GM23248 (cell line): ENCODE measurements around the gene PXMP2. TPM values are rescaled to one million over a fixed set of nuclear protein-coding genes. Genes with fewer than 3 reads are reported as not detected.

ENCODE experiments used
- DNase-seq: peaks from one replicate; pipeline ENCODE4 v3.0.0-alpha.2; 2015
- H2AFZ ChIP-seq: fragments of 200-600 bp; sonication (generic); 2 replicates; pipeline ENCODE4 v1.6.1; 2016; ENCODE audit warnings: antibody characterized with exemption
- H3F3A ChIP-seq: fragments of 200-600 bp; sonication (generic); 2 replicates; pipeline ENCODE4 v1.6.1; 2016; ENCODE audit warnings: mild to moderate bottlenecking, antibody characterized with exemption, mixed run types; ENCODE audit not compliant: insufficient read depth
- H3K27ac ChIP-seq: fragments of 200-600 bp; sonication (generic); 2 replicates; pipeline ENCODE4 v1.5.1; 2016; ENCODE audit warnings: mild to moderate bottlenecking
- H3K27me3 ChIP-seq: fragments of 200-600 bp; sonication (generic); replicated peaks from 2 replicates; pipeline ENCODE4 v1.6.1; 2016; ENCODE audit warnings: mild to moderate bottlenecking; ENCODE audit not compliant: insufficient read depth
- H3K36me3 ChIP-seq: fragments of 200-600 bp; sonication (generic); 2 replicates; pipeline ENCODE4 v1.6.1; 2016; ENCODE audit warnings: low read depth, mild to moderate bottlenecking
- H3K4me1 ChIP-seq: fragments of 200-600 bp; sonication (generic); 2 replicates; pipeline ENCODE4 v1.6.1; 2016; ENCODE audit warnings: mild to moderate bottlenecking; ENCODE audit not compliant: insufficient read depth
- H3K4me2 ChIP-seq: fragments of 200-600 bp; sonication (generic); one replicate; pipeline ENCODE4 v1.6.1; 2016; ENCODE audit warnings: mild to moderate bottlenecking; ENCODE audit not compliant: unreplicated experiment
- H3K4me3 ChIP-seq: fragments of 200-600 bp; sonication (generic); 2 replicates; pipeline ENCODE4 v1.5.1; 2016; ENCODE audit warnings: mild to moderate bottlenecking
- H3K79me2 ChIP-seq: fragments of 200-600 bp; sonication (generic); 2 replicates; pipeline ENCODE4 v1.6.1; 2016; ENCODE audit warnings: mild to moderate bottlenecking; ENCODE audit not compliant: insufficient read depth
- H3K9ac ChIP-seq: fragments of 200-600 bp; sonication (generic); 2 replicates; pipeline ENCODE4 v1.6.1; 2016; ENCODE audit warnings: mild to moderate bottlenecking
- H3K9me2 ChIP-seq: fragments of 200-600 bp; sonication (generic); 2 replicates; pipeline ENCODE4 v1.6.1; 2016; ENCODE audit warnings: mixed run types, mild to moderate bottlenecking, moderate library complexity; ENCODE audit not compliant: insufficient read depth
- H3K9me3 ChIP-seq: fragments of 200-600 bp; sonication (generic); one replicate; pipeline ENCODE4 v1.6.1; 2017; ENCODE audit warnings: low read depth
- H4K20me1 ChIP-seq: fragments of 200-600 bp; sonication (generic); 2 replicates; pipeline ENCODE4 v1.6.0; 2016; ENCODE audit not compliant: insufficient read depth
- EZH2 ChIP-seq: fragments of 200-600 bp; sonication (generic); IDR thresholded peaks from 2 replicates; pipeline ENCODE4 v1.6.1; 2018; ENCODE audit warnings: antibody characterized with exemption, mild to moderate bottlenecking; ENCODE audit not compliant: insufficient read depth, poor library complexity, severe bottlenecking
- EZH2phosphoT487 ChIP-seq: fragments of 200-600 bp; sonication (generic); IDR thresholded peaks from 2 replicates; pipeline ENCODE4 v1.6.1; 2018; ENCODE audit warnings: antibody characterized with exemption, moderate library complexity, mild to moderate bottlenecking, low read depth; ENCODE audit not compliant: insufficient read depth
- WGBS, 2 experiments: methylation state at CpG; one replicate each; pipeline ENCODE4 v1.1.6; 2015 to 2017; ENCODE audit warnings: low lambda C conversion rate in 2 of 2, low coverage in 1 of 2; ENCODE audit errors: missing lambda C conversion rate in 2 of 2; 5-methylcytosine and 5-hydroxymethylcytosine counted together
- in situ Hi-C: fragments of 300-500 bp; cut with MboI; formaldehyde crosslinking; loops from 2 replicates; pipeline ENCODE4 v1.15.0; 2020
- polyA plus RNA-seq: library from polyadenylated mRNA; unstranded; fragments of >200 nt; fragmentation: Nextera tagmentation; extraction: Ambion mirVana; gene quantifications from 2 replicates; pipeline ENCODE4 v1.2.1, GENCODE V29; 2016
- total RNA-seq: library from RNA; depleted of rRNA; stranded (reverse); fragments of >200 nt; shearing (Covaris generic); gene quantifications from 2 replicates; pipeline ENCODE4 v1.2.3, GENCODE V29; 2014

PXMP2 gene
- total and polyA plus RNA-seq, 2 experiments from 2014 or later, result 28.5 to 37.2 TPM

DNA sequence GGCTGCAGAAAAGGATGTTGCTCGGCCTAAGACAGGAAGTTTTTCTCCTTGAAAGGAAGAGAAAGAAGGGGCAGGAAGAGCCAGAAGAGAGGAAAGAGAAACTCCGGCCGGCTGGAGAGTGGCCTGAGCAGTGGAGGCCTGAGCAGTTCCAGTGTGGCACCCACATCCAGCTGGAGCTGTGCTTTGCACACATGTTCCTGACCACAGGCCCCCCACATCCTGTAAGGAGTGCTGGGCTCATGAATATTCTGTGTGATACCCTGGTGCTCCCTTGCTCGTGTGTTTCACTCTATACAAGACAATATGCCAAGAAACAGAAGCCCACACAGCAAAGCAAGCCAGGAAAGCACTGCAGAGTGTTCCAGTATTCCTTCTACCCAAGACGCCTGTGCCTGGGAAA is 27.3 kb upstream of the PXMP2 start:
- H3K9me2 ChIP-seq, result no peaks in the 10 kb centered on the region
- H3K27me3 ChIP-seq, result no peaks in the 10 kb centered on the region
- in situ Hi-C loops, result no loop called here
- H3K4me2 ChIP-seq, result no peak overlapping the region
- no peaks in the 10 kb centered on the region for H3F3A ChIP-seq
- H3K27ac ChIP-seq, result no peak overlapping the region
- H3K9me3 ChIP-seq, result no peaks in the 10 kb centered on the region
- no peaks in the 10 kb centered on the region for H4K20me1 ChIP-seq
- no peak for DNase-seq
- TF ChIP-seq EZH2, result no peak
- no peak for TF ChIP-seq EZH2phosphoT487
- H2AFZ ChIP-seq, result no peak overlapping the region
- no peak overlapping the region for H3K9ac ChIP-seq
- H3K4me3 ChIP-seq, result no peak overlapping the region
- peaks cover 5% of the 10 kb centered on the region for H3K36me3 ChIP-seq
- WGBS, 2 experiments, result 94 to 95% methylated on average over 5 of the region's 5 CpGs
- H3K79me2 ChIP-seq, result no peaks in the 10 kb centered on the region
- no peaks in the 10 kb centered on the region for H3K4me1 ChIP-seq

DNA sequence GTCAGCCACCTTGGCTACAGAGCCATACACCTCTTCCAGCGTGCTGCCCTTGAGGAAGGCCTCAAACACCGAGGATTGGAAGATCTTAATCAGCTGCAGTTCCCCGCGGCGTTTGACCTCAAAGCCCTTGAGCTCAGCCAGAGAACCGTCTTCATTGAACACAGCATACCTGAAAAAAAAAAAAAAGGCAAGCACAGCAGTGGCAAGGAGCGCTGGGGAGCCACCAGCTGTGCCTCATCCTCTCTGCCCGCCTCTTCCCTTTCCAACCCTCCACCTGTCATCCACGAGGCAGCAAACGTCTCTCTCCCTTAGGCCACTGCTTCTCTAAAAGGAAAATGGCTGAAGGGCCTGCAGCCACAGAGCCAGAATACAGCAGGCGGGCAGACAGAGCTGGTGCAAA is 26.4 kb upstream of the PXMP2 start:
- no peaks in the 10 kb centered on the region for H4K20me1 ChIP-seq
- no peak overlapping the region for H3K27ac ChIP-seq
- H3K9ac ChIP-seq, result no peak overlapping the region
- no peaks in the 10 kb centered on the region for H3K79me2 ChIP-seq
- in situ Hi-C loops, result no loop called here
- no peak overlapping the region for H3K4me3 ChIP-seq
- H3K9me2 ChIP-seq, result no peaks in the 10 kb centered on the region
- peaks cover 3% of the 10 kb centered on the region; the same call in 1 of the 2 replicates for H3K36me3 ChIP-seq
- no peak for DNase-seq
- WGBS, 2 experiments, result 92 to 93% methylated on average over 10 to 11 of the region's 11 CpGs
- no peaks in the 10 kb centered on the region for H3K9me3 ChIP-seq
- no peaks in the 10 kb centered on the region for H3K27me3 ChIP-seq
- H2AFZ ChIP-seq, result no peak overlapping the region
- H3K4me1 ChIP-seq, result no peaks in the 10 kb centered on the region
- TF ChIP-seq EZH2, result no peak
- TF ChIP-seq EZH2phosphoT487, result no peak
- H3K4me2 ChIP-seq, result no peak overlapping the region
- H3F3A ChIP-seq, result no peaks in the 10 kb centered on the region

DNA sequence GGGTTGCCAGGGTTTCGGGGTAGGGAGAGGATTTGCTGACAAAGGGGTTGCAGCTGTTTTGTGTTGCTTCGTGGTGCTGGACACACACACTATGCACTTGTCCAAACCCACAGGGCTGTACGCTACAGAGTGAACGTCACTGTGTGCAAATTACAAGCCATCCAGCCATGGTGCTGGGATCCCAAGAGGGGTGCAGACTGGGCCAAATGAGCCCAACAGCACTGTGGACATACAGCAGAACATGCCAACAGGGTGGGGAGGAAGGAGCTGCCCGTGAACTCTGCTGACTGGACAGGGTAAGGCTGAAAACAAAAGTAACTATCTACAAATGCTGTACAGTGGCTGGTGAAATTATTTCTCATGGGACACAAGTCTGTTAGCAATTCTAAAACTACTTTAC is 25.4 kb upstream of the PXMP2 start:
- in situ Hi-C loops, result no loop called here
- H3K9me3 ChIP-seq, result no peaks in the 10 kb centered on the region
- no peaks in the 10 kb centered on the region for H4K20me1 ChIP-seq
- no peaks in the 10 kb centered on the region for H3K9me2 ChIP-seq
- H3K79me2 ChIP-seq, result no peaks in the 10 kb centered on the region
- 85 to 86% methylated on average over 5 of the region's 5 CpGs for WGBS, 2 experiments
- H3K4me3 ChIP-seq, result no peak overlapping the region
- no peaks in the 10 kb centered on the region for H3K4me1 ChIP-seq
- TF ChIP-seq EZH2 (no peak), EZH2phosphoT487 (no peak)
- no peak overlapping the region for H2AFZ ChIP-seq
- H3F3A ChIP-seq, result no peaks in the 10 kb centered on the region
- no peaks in the 10 kb centered on the region for H3K27me3 ChIP-seq
- no peak overlapping the region for H3K4me2 ChIP-seq
- no peak overlapping the region for H3K27ac ChIP-seq
- H3K36me3 ChIP-seq, result peaks cover 3% of the 10 kb centered on the region; the same call in 1 of the 2 replicates
- H3K9ac ChIP-seq, result no peak overlapping the region
- DNase-seq, result no peak

DNA sequence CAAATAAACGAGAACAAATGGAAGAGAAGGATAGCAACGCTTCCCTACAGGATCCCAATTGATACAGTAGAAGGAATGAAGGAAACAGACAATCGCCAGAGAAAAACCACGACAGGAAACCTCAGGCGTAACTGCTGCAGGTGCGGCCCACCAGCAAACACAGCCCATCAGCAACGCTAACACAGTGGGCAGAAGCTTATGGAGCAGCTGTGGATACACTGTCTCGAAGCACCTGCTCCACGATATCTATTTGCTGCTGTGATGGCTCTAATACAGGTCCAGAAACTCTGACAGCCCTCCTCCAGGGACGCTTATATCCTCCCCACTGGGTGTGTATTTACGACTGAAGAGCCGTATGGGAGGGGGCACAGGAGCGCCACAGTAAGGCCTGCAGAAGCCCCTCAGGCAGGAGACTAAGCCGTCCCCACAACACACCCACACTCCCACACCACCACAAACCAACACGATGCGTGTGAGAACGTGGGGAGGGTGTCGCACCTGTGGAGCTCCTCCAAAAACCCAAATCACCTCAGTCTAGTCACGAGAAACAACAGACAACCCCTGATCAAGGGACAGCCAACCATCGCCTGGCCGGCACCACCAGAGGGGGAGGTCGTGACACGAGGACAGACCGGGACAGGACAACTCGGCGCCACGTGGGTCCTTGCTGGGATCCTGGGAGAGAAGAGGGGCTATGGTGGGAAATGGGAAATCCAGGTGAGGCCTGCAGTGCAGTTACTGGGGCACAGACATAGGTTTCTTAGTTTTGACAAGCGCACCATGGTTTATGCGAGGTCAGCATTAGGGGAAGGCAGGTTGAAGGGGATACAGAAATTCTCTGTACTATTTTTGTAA is 24.3 kb upstream of the PXMP2 start:
- Histone ChIP-seq H3K9me3 (no peaks in the 10 kb centered on the region), H3K79me2 (no peaks in the 10 kb centered on the region), H3K27ac (no peak overlapping the region), H4K20me1 (no peaks in the 10 kb centered on the region), H2AFZ (no peak overlapping the region), H3K27me3 (no peaks in the 10 kb centered on the region), H3F3A (no peaks in the 10 kb centered on the region), H3K9me2 (no peaks in the 10 kb centered on the region), H3K36me3 (peaks cover under 1% of the 10 kb centered on the region; the same call in 1 of the 2 replicates), H3K4me3 (no peak overlapping the region), H3K4me1 (no peaks in the 10 kb centered on the region), H3K9ac (no peak overlapping the region), H3K4me2 (no peak overlapping the region)
- no peak for DNase-seq
- in situ Hi-C loops, result no loop called here
- TF ChIP-seq EZH2phosphoT487 (no peak), EZH2 (no peak)
- 94% methylated on average over 29 of the region's 29 CpGs for WGBS, 2 experiments
